Liver (tissue), 9 donors: Measurements from ENCODE around the gene DCAF4L1. TPM values are rescaled to one million over a fixed set of nuclear protein-coding genes. Genes with fewer than 3 reads are reported as not detected.

Source experiments
- DNase-seq: peaks from one replicate; pipeline ENCODE4 v3.0.0-alpha.2; 2017; ENCODE audit warnings: low spot score
- H3K27ac ChIP-seq, 2 donors: one replicate each; pipeline ENCODE4 v1.7.0; 2013; ENCODE audit warnings: inconsistent platforms in 2 of 2, low read length in 2 of 2, control low read depth in 1 of 2, low read depth in 1 of 2, mild to moderate bottlenecking in 1 of 2
- H3K27me3 ChIP-seq, 4 donors: one replicate each; pipeline versions ENCODE4 v1.6.1 to v1.7.0; 2013; ENCODE audit warnings: low read length in 3 of 4, inconsistent platforms in 1 of 4, mild to moderate bottlenecking in 1 of 4, moderate library complexity in 1 of 4; ENCODE audit not compliant: control insufficient read depth in 4 of 4, insufficient read depth in 4 of 4
- H3K36me3 ChIP-seq, 4 donors: one replicate each; pipeline versions ENCODE4 v1.6.1 to v1.7.0; 2013; ENCODE audit warnings: low read length in 3 of 4, mild to moderate bottlenecking in 3 of 4, low read depth in 1 of 4, moderate library complexity in 1 of 4; ENCODE audit not compliant: control insufficient read depth in 4 of 4, insufficient read depth in 3 of 4
- H3K4me1 ChIP-seq, 4 donors: one replicate each; pipeline versions ENCODE4 v1.6.1 to v1.7.0; 2013; ENCODE audit warnings: low read length in 3 of 4, mild to moderate bottlenecking in 3 of 4, moderate library complexity in 1 of 4; ENCODE audit not compliant: control insufficient read depth in 4 of 4, insufficient read depth in 4 of 4
- H3K4me3 ChIP-seq, 3 donors: one replicate each; pipeline versions ENCODE4 v1.6.1 to v1.7.0; 2013; ENCODE audit warnings: low read length in 3 of 3, control low read depth in 1 of 3, low read depth in 1 of 3, mild to moderate bottlenecking in 1 of 3
- H3K9ac ChIP-seq, 2 donors: one replicate each; pipeline ENCODE4 v1.7.0; 2013; ENCODE audit warnings: low read length in 2 of 2, mild to moderate bottlenecking in 2 of 2, moderate library complexity in 2 of 2, control low read depth in 1 of 2, low read depth in 1 of 2
- H3K9me3 ChIP-seq, 4 donors: one replicate each; pipeline versions ENCODE4 v1.6.1 to v1.7.0; 2013; ENCODE audit warnings: low read length in 3 of 4; ENCODE audit not compliant: control insufficient read depth in 4 of 4
- CTCF ChIP-seq: fragments of 150-350 bp; IDR thresholded peaks from 2 replicates; pipeline ENCODE4 v1.5.1; 2017; ENCODE audit warnings: improper control_type of control experiment, low read depth, low read length; ENCODE audit not compliant: missing input control
- EGR1 ChIP-seq, 2 donors: IDR thresholded peaks; 2 replicates each; pipeline ENCODE4 v1.6.1; 2016 to 2018; ENCODE audit warnings: antibody characterized with exemption in 2 of 2, low read depth in 2 of 2
- FOXA1 ChIP-seq: IDR thresholded peaks from 2 replicates; pipeline ENCODE4 v1.6.1; 2016; ENCODE audit warnings: antibody characterized with exemption
- FOXA2 ChIP-seq: IDR thresholded peaks from 2 replicates; pipeline ENCODE4 v1.6.1; 2016; ENCODE audit warnings: antibody characterized with exemption
- HNF4A ChIP-seq, 2 donors: conservative IDR thresholded peaks; 2 replicates each; pipeline ENCODE4 v1.6.1; 2016; ENCODE audit warnings: antibody characterized with exemption in 2 of 2, mild to moderate bottlenecking in 2 of 2
- HNF4G ChIP-seq: IDR thresholded peaks from 2 replicates; pipeline ENCODE4 v1.6.1; 2016; ENCODE audit warnings: antibody characterized with exemption
- JUND ChIP-seq, 2 donors: IDR thresholded peaks; 2 replicates each; pipeline ENCODE4 v1.6.1; 2016; ENCODE audit warnings: antibody characterized with exemption in 2 of 2
- MAX ChIP-seq: IDR thresholded peaks from 2 replicates; pipeline ENCODE4 v1.6.1; 2016; ENCODE audit warnings: antibody characterized with exemption
- RAD21 ChIP-seq, 2 donors: IDR thresholded peaks; 2 replicates each; pipeline ENCODE4 v1.6.1; 2016; ENCODE audit warnings: antibody characterized with exemption in 2 of 2, mild to moderate bottlenecking in 2 of 2
- REST ChIP-seq: IDR thresholded peaks from 2 replicates; pipeline ENCODE4 v1.6.1; 2016; ENCODE audit warnings: antibody characterized with exemption, mild to moderate bottlenecking
- RXRA ChIP-seq, 2 donors: IDR thresholded peaks; 2 replicates each; pipeline ENCODE4 v1.6.1; 2017 to 2018; ENCODE audit warnings: antibody characterized with exemption in 2 of 2, mild to moderate bottlenecking in 1 of 2
- SP1 ChIP-seq: IDR thresholded peaks from 2 replicates; pipeline ENCODE4 v1.6.1; 2018; ENCODE audit warnings: antibody characterized with exemption, mild to moderate bottlenecking
- TAF1 ChIP-seq: conservative IDR thresholded peaks from 2 replicates; pipeline ENCODE4 v1.6.1; 2016; ENCODE audit warnings: antibody characterized with exemption, mild to moderate bottlenecking
- YY1 ChIP-seq: IDR thresholded peaks from 2 replicates; pipeline ENCODE4 v1.6.1; 2016; ENCODE audit warnings: antibody characterized with exemption, mild to moderate bottlenecking
- WGBS: extraction: QIAGEN DNeasy Blood & Tissue Kit; methylation state at CpG from one replicate; pipeline ENCODE4 v1.1.7; 2013; 5-methylcytosine and 5-hydroxymethylcytosine counted together
- polyA plus RNA-seq, 2 donors: library from polyadenylated mRNA; stranded (reverse) in 1 of 2; unstranded in 1 of 2; fragments of 200-250 nt in 1 of 2; fragments of >200 nt in 1 of 2; fragmentation: Nextera tagmentation in 1 of 2; extraction: Ambion mirVana in 1 of 2; gene quantifications; one replicate each; pipeline versions ENCODE4 v1.2.1 to v1.2.3, GENCODE V29; 2013 to 2015
- total RNA-seq, 2 donors: library from RNA; depleted of rRNA; stranded (reverse); fragments of >200 nt; gene quantifications; one replicate each; pipeline ENCODE4 v1.2.3, GENCODE V29; 2014
- TF ChIP-seq, protein P1 (sequence below): IDR thresholded peaks from 2 replicates; pipeline ENCODE4 v1.6.1; 2016; ENCODE audit warnings: antibody characterized with exemption
- TF ChIP-seq, protein P2 (sequence below): IDR thresholded peaks from 2 replicates; pipeline ENCODE4 v1.6.1; 2016; ENCODE audit warnings: antibody characterized with exemption
- donor health status: healthy.
- donor health status: healthy.
- donor health status: healthy.
- donor health status: healthy.
- donor health status: healthy.

The DCAF4L1 gene
- total and polyA plus RNA-seq, 4 donors, result under 0.01 to 0.59 (median 0.06) TPM

- no peak for DNase-seq
- Histone ChIP-seq H3K9me3 (no peaks in the 10 kb centered on the region), H3K27ac (no peak overlapping the region), H3K4me1 (peaks cover 0 to 7% (median 6%) of the 10 kb centered on the region in 4 donors), H3K27me3 (no peaks in the 10 kb centered on the region), H3K9ac (no peak overlapping the region), H3K36me3 (peaks cover 1 to 28% (median 8%) of the 10 kb centered on the region in 4 donors), H3K4me3 (no peak overlapping the region)
- no peak for TF ChIP-seq RAD21 (IDR thresholded peaks at IDR 0.05)
- no peak for TF ChIP-seq FOXA2
- TF ChIP-seq MAX, result no peak
- no peak for TF ChIP-seq FOXA1
- no peak for TF ChIP-seq CTCF
- TF ChIP-seq, protein P1, sequence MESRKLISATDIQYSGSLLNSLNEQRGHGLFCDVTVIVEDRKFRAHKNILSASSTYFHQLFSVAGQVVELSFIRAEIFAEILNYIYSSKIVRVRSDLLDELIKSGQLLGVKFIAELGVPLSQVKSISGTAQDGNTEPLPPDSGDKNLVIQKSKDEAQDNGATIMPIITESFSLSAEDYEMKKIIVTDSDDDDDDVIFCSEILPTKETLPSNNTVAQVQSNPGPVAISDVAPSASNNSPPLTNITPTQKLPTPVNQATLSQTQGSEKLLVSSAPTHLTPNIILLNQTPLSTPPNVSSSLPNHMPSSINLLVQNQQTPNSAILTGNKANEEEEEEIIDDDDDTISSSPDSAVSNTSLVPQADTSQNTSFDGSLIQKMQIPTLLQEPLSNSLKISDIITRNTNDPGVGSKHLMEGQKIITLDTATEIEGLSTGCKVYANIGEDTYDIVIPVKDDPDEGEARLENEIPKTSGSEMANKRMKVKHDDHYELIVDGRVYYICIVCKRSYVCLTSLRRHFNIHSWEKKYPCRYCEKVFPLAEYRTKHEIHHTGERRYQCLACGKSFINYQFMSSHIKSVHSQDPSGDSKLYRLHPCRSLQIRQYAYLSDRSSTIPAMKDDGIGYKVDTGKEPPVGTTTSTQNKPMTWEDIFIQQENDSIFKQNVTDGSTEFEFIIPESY, result no peak
- TF ChIP-seq EGR1 (IDR thresholded peaks at IDR 0.05; ENCODE audit: low read depth in 2 of 2), result no peak
- no peak for TF ChIP-seq YY1
- no peak for TF ChIP-seq TAF1
- no peak for TF ChIP-seq REST
- TF ChIP-seq RXRA (IDR thresholded peaks at IDR 0.05), result no peak
These were observed 37.5 kb upstream of the DCAF4L1 start for GRCh38 chr4:41944089-41944488.

- Histone ChIP-seq H3K9ac (no peak overlapping the region), H3K27ac (no peak overlapping the region), H3K36me3 (peaks cover 4 to 41% (median 30%) of the 10 kb centered on the region in 4 donors), H3K9me3 (no peaks in the 10 kb centered on the region), H3K27me3 (no peaks in the 10 kb centered on the region), H3K4me3 (no peak overlapping the region), H3K4me1 (no peaks in the 10 kb centered on the region)
- no peak for DNase-seq
- 89% methylated on average over 3 of the region's 3 CpGs for WGBS
- TF ChIP-seq RAD21 (IDR thresholded peaks at IDR 0.05), result no peak
- TF ChIP-seq CTCF, result no peak
- no peak for TF ChIP-seq JUND (IDR thresholded peaks at IDR 0.05)
- TF ChIP-seq, protein P1, result no peak
- TF ChIP-seq HNF4A (conservative IDR thresholded peaks at IDR 0.05), result no peak
- TF ChIP-seq HNF4G, result no peak
- no peak for TF ChIP-seq YY1
- no peak for TF ChIP-seq MAX
- no peak for TF ChIP-seq EGR1 (IDR thresholded peaks at IDR 0.05; ENCODE audit: low read depth in 2 of 2)
- TF ChIP-seq TAF1, result no peak
- TF ChIP-seq RXRA (IDR thresholded peaks at IDR 0.05), result no peak
- TF ChIP-seq SP1, result no peak
- TF ChIP-seq, protein P2, sequence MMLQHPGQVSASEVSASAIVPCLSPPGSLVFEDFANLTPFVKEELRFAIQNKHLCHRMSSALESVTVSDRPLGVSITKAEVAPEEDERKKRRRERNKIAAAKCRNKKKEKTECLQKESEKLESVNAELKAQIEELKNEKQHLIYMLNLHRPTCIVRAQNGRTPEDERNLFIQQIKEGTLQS, result no peak
These were observed 32.0 kb upstream of the DCAF4L1 start for GRCh38 chr4:41949531-41949930.
